ENCODE results near the gene TFB2M. TPM values are rescaled to one million over a fixed set of nuclear protein-coding genes. Genes with fewer than 3 reads are reported as not detected.
"Not testable (repeated sequence)": the region's sequence is repeated elsewhere in the genome, so short reads cannot be mapped to it uniquely, and the experiment has no call there.

The TFB2M gene
- total RNA-seq, 1 donor from 2014 or later, result 6.5 TPM

- DNase-seq, result no peak
- no peak for TF ChIP-seq CTCF (IDR thresholded peaks at IDR 0.05; ENCODE audit: partially characterized antibody, unreplicated experiment)
- no peaks in the 10 kb centered on the region for H3K27me3 Mint-ChIP-seq (ENCODE audit: unreplicated experiment)
- no peaks in the 10 kb centered on the region for H3K9me3 Mint-ChIP-seq (ENCODE audit: unreplicated experiment)
- no peak overlapping the region for H3K4me3 Mint-ChIP-seq (ENCODE audit: unreplicated experiment)
- H3K4me1 Mint-ChIP-seq (ENCODE audit: low read depth, unreplicated experiment), result no peaks in the 10 kb centered on the region
- H3K36me3 Mint-ChIP-seq (ENCODE audit: unreplicated experiment), result no peaks in the 10 kb centered on the region
- H3K27ac Mint-ChIP-seq (ENCODE audit: unreplicated experiment), result no peak overlapping the region
Measured at GRCh38 chr1:246607462-246607861, 41.4 kb upstream of the TFB2M start.

- not testable (repeated sequence) for H3K27ac Mint-ChIP-seq (ENCODE audit: unreplicated experiment); H3K9me3 Mint-ChIP-seq (ENCODE audit: unreplicated experiment); H3K36me3 Mint-ChIP-seq (ENCODE audit: unreplicated experiment); DNase-seq; H3K4me1 Mint-ChIP-seq (ENCODE audit: low read depth, unreplicated experiment); H3K4me3 Mint-ChIP-seq (ENCODE audit: unreplicated experiment); H3K27me3 Mint-ChIP-seq (ENCODE audit: unreplicated experiment)
Measured at GRCh38 chr1:246605231-246605630, 39.2 kb upstream of the TFB2M start.

GRCh38 chr1:246602194-246602593 lies 36.1 kb upstream of the TFB2M start:
- TF ChIP-seq CTCF (IDR thresholded peaks at IDR 0.05; ENCODE audit: partially characterized antibody, unreplicated experiment), result no peak
- H3K27ac Mint-ChIP-seq (ENCODE audit: unreplicated experiment), result no peak overlapping the region
- H3K36me3 Mint-ChIP-seq (ENCODE audit: unreplicated experiment), result no peaks in the 10 kb centered on the region
- DNase-seq, result no peak
- H3K4me3 Mint-ChIP-seq (ENCODE audit: unreplicated experiment), result no peak overlapping the region
- H3K9me3 Mint-ChIP-seq (ENCODE audit: unreplicated experiment), result no peaks in the 10 kb centered on the region
- no peaks in the 10 kb centered on the region for H3K27me3 Mint-ChIP-seq (ENCODE audit: unreplicated experiment)
- H3K4me1 Mint-ChIP-seq (ENCODE audit: low read depth, unreplicated experiment), result peaks cover 9% of the 10 kb centered on the region

GRCh38 chr1:246600579-246600978 lies 34.5 kb upstream of the TFB2M start:
- TF ChIP-seq CTCF (IDR thresholded peaks at IDR 0.05; ENCODE audit: partially characterized antibody, unreplicated experiment), result no peak
- H3K4me1 Mint-ChIP-seq (ENCODE audit: low read depth, unreplicated experiment), result peaks cover 9% of the 10 kb centered on the region

GRCh38 chr1:246599315-246599714 lies 33.3 kb upstream of the TFB2M start:
- TF ChIP-seq CTCF (IDR thresholded peaks at IDR 0.05; ENCODE audit: partially characterized antibody, unreplicated experiment), result no peak
- Mint-ChIP-seq H3K9me3 (ENCODE audit: unreplicated experiment) (no peaks in the 10 kb centered on the region), H3K4me1 (ENCODE audit: low read depth, unreplicated experiment) (peaks cover 9% of the 10 kb centered on the region), H3K27ac (ENCODE audit: unreplicated experiment) (no peak overlapping the region), H3K4me3 (ENCODE audit: unreplicated experiment) (no peak overlapping the region), H3K36me3 (ENCODE audit: unreplicated experiment) (no peaks in the 10 kb centered on the region), H3K27me3 (ENCODE audit: unreplicated experiment) (peaks cover 2% of the 10 kb centered on the region)
- DNase-seq, result no peak

More at GRCh38 chr1:246600579-246600978, 34.5 kb upstream of the TFB2M start:
- no peak overlapping the region for H3K4me3 Mint-ChIP-seq (ENCODE audit: unreplicated experiment)
- no peaks in the 10 kb centered on the region for H3K9me3 Mint-ChIP-seq (ENCODE audit: unreplicated experiment)
- no peak for DNase-seq
- H3K27ac Mint-ChIP-seq (ENCODE audit: unreplicated experiment), result no peak overlapping the region
- no peaks in the 10 kb centered on the region for H3K36me3 Mint-ChIP-seq (ENCODE audit: unreplicated experiment)
- H3K27me3 Mint-ChIP-seq (ENCODE audit: unreplicated experiment), result peaks cover 2% of the 10 kb centered on the region

GRCh38 chr1:246597971-246598370 lies 31.9 kb upstream of the TFB2M start:
- Mint-ChIP-seq H3K9me3 (ENCODE audit: unreplicated experiment) (no peaks in the 10 kb centered on the region), H3K4me3 (ENCODE audit: unreplicated experiment) (no peak overlapping the region), H3K36me3 (ENCODE audit: unreplicated experiment) (no peaks in the 10 kb centered on the region), H3K27me3 (ENCODE audit: unreplicated experiment) (peaks cover 2% of the 10 kb centered on the region), H3K4me1 (ENCODE audit: low read depth, unreplicated experiment) (peaks cover 9% of the 10 kb centered on the region), H3K27ac (ENCODE audit: unreplicated experiment) (no peak overlapping the region)
- DNase-seq, result no peak
- TF ChIP-seq CTCF (IDR thresholded peaks at IDR 0.05; ENCODE audit: partially characterized antibody, unreplicated experiment), result no peak
